Left ventricle myocardium inferior (tissue), 1 donor: ENCODE data around the gene MAST2. TPM values are rescaled to one million over a fixed set of nuclear protein-coding genes. Genes with fewer than 3 reads are reported as not detected.

Source experiments
- DNase-seq: peaks from one replicate; pipeline ENCODE4 v3.0.0-alpha.2; 2020
- H3K27ac ChIP-seq: fragments of 200-600 bp; replicated peaks from 2 replicates; pipeline ENCODE4 v1.8.0; 2021
- H3K27me3 ChIP-seq: fragments of 200-600 bp; 2 replicates; pipeline ENCODE4 v1.8.0; 2021; ENCODE audit warnings: low read depth
- H3K36me3 ChIP-seq: fragments of 200-600 bp; 2 replicates; pipeline ENCODE4 v1.8.0; 2021
- H3K4me1 ChIP-seq: fragments of 200-600 bp; 2 replicates; pipeline ENCODE4 v1.8.0; 2021
- H3K4me3 ChIP-seq: fragments of 200-600 bp; 2 replicates; pipeline ENCODE4 v1.8.0; 2021; ENCODE audit warnings: mild to moderate bottlenecking, moderate library complexity
- H3K9me3 ChIP-seq: fragments of 200-600 bp; replicated peaks from 2 replicates; pipeline ENCODE4 v1.8.0; 2021
- CTCF ChIP-seq: fragments of 200-600 bp; IDR thresholded peaks from 2 replicates; pipeline ENCODE4 v1.8.0; 2021; ENCODE audit warnings: antibody characterized with exemption, mild to moderate bottlenecking, borderline replicate concordance
- intact Hi-C: fragments of 100-400 bp; cut with micrococcal nuclease; formaldehyde crosslinking; loops from one replicate; pipeline ENCODE4 v1.11.0; 2022
- total RNA-seq: library from RNA; stranded (reverse); fragmentation: NEBNext Ultra II Directional; extraction: Animal tissue kit (Norgen Biotek cat#: 25700); gene quantifications from one replicate; pipeline ENCODE4 v1.2.1, GENCODE V29; 2021
- donor health status: DM: no; HTN: yes; CAD: no; lungs with severe emphysema.

Gene MAST2
- total RNA-seq, 1 donor from 2014 or later: 104 TPM

- Histone ChIP-seq H3K27ac (peak overlapping the region; percentile 52), H3K36me3 (peaks cover 59% of the 10 kb centered on the region), H3K9me3 (no peaks in the 10 kb centered on the region), H3K27me3 (no peaks in the 10 kb centered on the region), H3K4me1 (peaks cover 57% of the 10 kb centered on the region), H3K4me3 (no peak overlapping the region)
- TF ChIP-seq CTCF: no peak
- intact Hi-C loops: no loop called here
- no peak for DNase-seq
Observed at GRCh38 chr1:46030876-46031660, 227.7 kb downstream of the MAST2 start.

GRCh38 chr1:46034601-46035516 is 231.4 kb downstream of the MAST2 start:
- Histone ChIP-seq H3K9me3 (no peaks in the 10 kb centered on the region), H3K27ac (peak overlapping the region; percentile 61), H3K27me3 (no peaks in the 10 kb centered on the region), H3K36me3 (peaks cover 48% of the 10 kb centered on the region), H3K4me1 (peaks cover 60% of the 10 kb centered on the region), H3K4me3 (no peak overlapping the region)
- peak; percentile 27 for TF ChIP-seq CTCF
- DNase-seq: no peak
- intact Hi-C loops: no loop called here

- no peaks in the 10 kb centered on the region for H3K27me3 ChIP-seq
- H3K4me3 ChIP-seq: no peak overlapping the region
- H3K4me1 ChIP-seq: peaks cover 76% of the 10 kb centered on the region
- TF ChIP-seq CTCF: peak; percentile 99
- intact Hi-C loops: loop anchor here (2.0 kb wide), 1 partner anchor 142 kb away; no protein-coding TSS in a partner anchor
- peaks cover 35% of the 10 kb centered on the region for H3K36me3 ChIP-seq
- peak; percentile 84 for DNase-seq
- H3K27ac ChIP-seq: peak overlapping the region; percentile 21
- H3K9me3 ChIP-seq: no peaks in the 10 kb centered on the region
Observed at GRCh38 chr1:46036894-46037839, 233.8 kb downstream of the MAST2 start.

- intact Hi-C loops: no loop called here
- Histone ChIP-seq H3K27me3 (no peaks in the 10 kb centered on the region), H3K27ac (peak overlapping the region; percentile 69), H3K4me1 (peaks cover 87% of the 10 kb centered on the region), H3K36me3 (peaks cover 46% of the 10 kb centered on the region), H3K9me3 (no peaks in the 10 kb centered on the region), H3K4me3 (no peak overlapping the region)
- TF ChIP-seq CTCF: no peak
- no peak for DNase-seq
Observed at GRCh38 chr1:46039571-46040052, 236.2 kb downstream of the MAST2 start.
